B cell (primary cell): ENCODE data around the gene USH1C. TPM values are rescaled to one million over a fixed set of nuclear protein-coding genes. Genes with fewer than 3 reads are reported as not detected.

ENCODE experiments used
- ATAC-seq: fragments of 200-7000 bp; cut with Tn5 transposase; one replicate; pipeline ENCODE4 v1.10.0; 2021; ENCODE audit warnings: low read depth, mild to moderate bottlenecking, moderate number of reproducible peaks, moderate library complexity
- CTCF ChIA-PET: fragments of 350-600 bp; sonication (Branson Sonifier 250); formaldehyde crosslinking; loops from one replicate; lab custom pipeline; 2021; ENCODE audit warnings: antibody characterized with exemption, inconsistent platforms; lab: Charles Lee
- POLR2A ChIA-PET: fragments of 350-600 bp; sonication (Branson Sonifier 250); formaldehyde crosslinking; loops from one replicate; lab custom pipeline; 2021; ENCODE audit warnings: antibody characterized with exemption; lab: Charles Lee
- DNase-seq: peaks from one replicate; pipeline ENCODE4 v3.0.0; 2013
- H2AFZ ChIP-seq: 2 replicates; pipeline ENCODE4 v1.6.1; 2012; ENCODE audit warnings: mild to moderate bottlenecking, low read depth, low read length; ENCODE audit not compliant: insufficient read depth, poor library complexity, severe bottlenecking
- H3K27ac ChIP-seq, 2 donors: 1 replicate in 1 of 2; 2 replicates in 1 of 2; pipeline ENCODE4 v1.5.1; 2012 to 2013; ENCODE audit warnings: low read length in 2 of 2, mild to moderate bottlenecking in 2 of 2, moderate library complexity in 1 of 2
- H3K27me3 ChIP-seq, 4 experiments: fragments of 200-600 bp in 1 of 4; sonication (generic) in 1 of 4; replicated peaks in 1 of 4; 1 replicate in 2 of 4; 2 replicates in 2 of 4; pipeline versions ENCODE4 v1.6.1 to v1.7.0; 2013 to 2016; ENCODE audit warnings: low read length in 3 of 4, mild to moderate bottlenecking in 2 of 4, mixed read lengths in 1 of 4, moderate library complexity in 1 of 4; ENCODE audit not compliant: insufficient read depth in 4 of 4, control insufficient read depth in 3 of 4; ENCODE audit errors: control extremely low read depth in 1 of 4
- H3K36me3 ChIP-seq, 2 experiments: replicated peaks in 1 of 2; 1 replicate in 1 of 2; 2 replicates in 1 of 2; pipeline versions ENCODE4 v1.6.1 to v1.7.1; 2013; ENCODE audit warnings: low read length in 1 of 2; ENCODE audit not compliant: insufficient read depth in 2 of 2, control insufficient read depth in 1 of 2; ENCODE audit errors: control extremely low read depth in 1 of 2, extremely low read depth in 1 of 2
- H3K4me1 ChIP-seq, 2 donors: fragments of 200-600 bp in 1 of 2; sonication (generic) in 1 of 2; 1 replicate in 1 of 2; 2 replicates in 1 of 2; pipeline versions ENCODE4 v1.5.1 to v1.6.1; 2013 to 2017; ENCODE audit warnings: low read length in 2 of 2; ENCODE audit not compliant: control insufficient read depth in 2 of 2, insufficient read depth in 2 of 2
- H3K4me2 ChIP-seq: replicated peaks from 2 replicates; pipeline ENCODE3; 2012; ENCODE audit warnings: mild to moderate bottlenecking, low read depth, low read length; ENCODE audit not compliant: poor library complexity, severe bottlenecking
- H3K4me3 ChIP-seq, 5 experiments: fragments of 200-600 bp in 1 of 5; sonication (generic) in 1 of 5; 1 replicate in 3 of 5; 2 replicates in 2 of 5; pipeline versions ENCODE4 v1.5.1 to v1.7.0; 2011 to 2016; ENCODE audit warnings: low read length in 4 of 5, mild to moderate bottlenecking in 4 of 5, low read depth in 2 of 5, control low read depth in 1 of 5, moderate library complexity in 1 of 5; ENCODE audit not compliant: insufficient read depth in 1 of 5; ENCODE audit errors: control extremely low read depth in 1 of 5, extremely low read depth in 1 of 5
- H3K79me2 ChIP-seq: fragments of 200-600 bp; sonication (generic); one replicate; pipeline ENCODE4 v1.6.0; 2016; ENCODE audit warnings: low read length; ENCODE audit not compliant: control insufficient read depth, insufficient read depth
- H3K9ac ChIP-seq: fragments of 200-600 bp; sonication (generic); 2 replicates; pipeline ENCODE4 v1.6.1; 2017; ENCODE audit warnings: mild to moderate bottlenecking, low read length, moderate library complexity
- H3K9me3 ChIP-seq, 3 donors: one replicate each; pipeline versions ENCODE4 v1.6.1 to v1.7.1; 2013; ENCODE audit warnings: low read length in 2 of 3; ENCODE audit not compliant: control insufficient read depth in 2 of 3, insufficient read depth in 1 of 3; ENCODE audit errors: control extremely low read depth in 1 of 3
- H4K20me1 ChIP-seq: 2 replicates; pipeline ENCODE4 v1.6.0; 2012; ENCODE audit warnings: mild to moderate bottlenecking, low read length; ENCODE audit not compliant: insufficient read depth, control insufficient read depth, poor library complexity, severe bottlenecking
- H3K27ac Mint-ChIP-seq: one replicate; pipeline ENCODE4 v1.8.0; 2021; ENCODE audit warnings: mixed read lengths
- H3K27me3 Mint-ChIP-seq: one replicate; pipeline ENCODE4 v1.8.0; 2021; ENCODE audit warnings: mixed read lengths
- H3K4me1 Mint-ChIP-seq: one replicate; pipeline ENCODE4 v1.8.0; 2021; ENCODE audit warnings: mixed read lengths
- H3K4me3 Mint-ChIP-seq: one replicate; pipeline ENCODE4 v1.8.0; 2021; ENCODE audit warnings: mixed read lengths
- H3K9me3 Mint-ChIP-seq: one replicate; pipeline ENCODE4 v1.8.0; 2022; ENCODE audit warnings: mixed read lengths; ENCODE audit not compliant: insufficient read depth
- CTCF ChIP-seq: fragments of 200-600 bp; IDR thresholded peaks from one replicate; pipeline ENCODE4 v1.8.0; 2022; ENCODE audit warnings: antibody characterized with exemption, mild to moderate bottlenecking
- EZH2 ChIP-seq: IDR thresholded peaks from 2 replicates; pipeline ENCODE4 v1.6.1; 2012; ENCODE audit warnings: borderline replicate concordance, low read depth, mild to moderate bottlenecking, moderate library complexity, low read length; ENCODE audit not compliant: insufficient read depth, poor library complexity, severe bottlenecking
- WGBS: methylation state at CpG from one replicate; pipeline ENCODE4 v1.1.5; 2013; ENCODE audit warnings: missing lambda C conversion rate; ENCODE audit not compliant: insufficient coverage; 5-methylcytosine and 5-hydroxymethylcytosine counted together
- intact Hi-C: fragments of 100-400 bp; cut with micrococcal nuclease; formaldehyde crosslinking; loops from one replicate; pipeline ENCODE4 v1.10.0; 2022
- polyA plus RNA-seq: library from polyadenylated mRNA; depleted of rRNA; stranded (reverse); fragments of >200 nt; gene quantifications from 2 replicates; pipeline ENCODE4 v1.2.3, GENCODE V29; 2012
- total RNA-seq, 2 donors: library from RNA; stranded (reverse); fragments of 120-200 nt in 1 of 2; gene quantifications; 1 replicate in 1 of 2; 2 replicates in 1 of 2; pipeline versions ENCODE4 v1.2.3 to v1.2.4, GENCODE V29; 2013 to 2022

Gene USH1C
- total and polyA plus RNA-seq, 2 donors (not counting 1 experiment from before 2014, with no cell fraction given), result not detected

- Histone ChIP-seq H3K36me3 (no peaks in the 10 kb centered on the region), H3K27ac (no peak overlapping the region), H3K4me2 (no peak overlapping the region), H3K4me1 (no peaks in the 10 kb centered on the region), H3K27me3 (peaks cover 0 to 6% (median 0%) of the 10 kb centered on the region in 4 experiments), H3K9me3 (no peaks in the 10 kb centered on the region), H2AFZ (no peak overlapping the region), H3K79me2 (no peaks in the 10 kb centered on the region), H3K9ac (no peak overlapping the region), H4K20me1 (no peaks in the 10 kb centered on the region), H3K4me3 (no peak overlapping the region)
- TF ChIP-seq CTCF (no peak), EZH2 (no peak)
- ChIA-PET POLR2A (no interaction called here), CTCF (interaction anchor here (1.9 kb wide), 1 partner anchor 110 kb away, joined by 6 read pairs; no protein-coding TSS in a partner anchor)
- Mint-ChIP-seq H3K4me3 (no peak overlapping the region), H3K4me1 (no peaks in the 10 kb centered on the region), H3K27ac (no peak overlapping the region), H3K9me3 (no peaks in the 10 kb centered on the region), H3K27me3 (peaks cover 20% of the 10 kb centered on the region)
- 88% methylated on average over 6 of the region's 6 CpGs for WGBS
- DNase-seq (no peak), ATAC-seq (no peak)
- intact Hi-C loops, result no loop called here
Observed at GRCh38 chr11:17494019-17494418, 50.2 kb downstream of the USH1C start.

- 92% methylated on average over 4 of the region's 4 CpGs for WGBS
- Histone ChIP-seq H4K20me1 (no peaks in the 10 kb centered on the region), H2AFZ (no peak overlapping the region), H3K36me3 (no peaks in the 10 kb centered on the region), H3K27me3 (peaks cover 0 to 9% (median 2%) of the 10 kb centered on the region in 4 experiments), H3K4me3 (no peak overlapping the region), H3K9ac (no peak overlapping the region), H3K4me1 (no peaks in the 10 kb centered on the region), H3K27ac (no peak overlapping the region), H3K4me2 (no peak overlapping the region), H3K9me3 (no peaks in the 10 kb centered on the region), H3K79me2 (no peaks in the 10 kb centered on the region)
- ChIA-PET POLR2A (no interaction called here), CTCF (interaction anchor here (1.0 kb wide), 1 partner anchor 107 kb away, joined by 3 read pairs; no protein-coding TSS in a partner anchor)
- intact Hi-C loops, result no loop called here
- TF ChIP-seq CTCF (no peak), EZH2 (no peak)
- no peak for DNase-seq
- ATAC-seq, result no peak
- Mint-ChIP-seq H3K4me3 (no peak overlapping the region), H3K27me3 (peaks cover 34% of the 10 kb centered on the region), H3K9me3 (no peaks in the 10 kb centered on the region), H3K27ac (no peak overlapping the region), H3K4me1 (no peaks in the 10 kb centered on the region)
Observed at GRCh38 chr11:17490938-17491337, 53.3 kb downstream of the USH1C start.
